Gastroesophageal sphincter (tissue), 4 donors: ENCODE measurements around the gene GOLPH3. TPM values are rescaled to one million over a fixed set of nuclear protein-coding genes. Genes with fewer than 3 reads are reported as not detected.
A peak's percentile ranks its signal among the peaks of the same experiment; 100 is the strongest.
"Not testable (repeated sequence)": the region's sequence is repeated elsewhere in the genome, so short reads cannot be mapped to it uniquely, and the experiment has no call there.

Source experiments
- ATAC-seq: fragments of 150-250 bp; one replicate; pipeline ENCODE4 v1.9.1; 2016; ENCODE audit warnings: mild to moderate bottlenecking, moderate library complexity
- H3K27ac ChIP-seq, 4 donors: fragments of 200-600 bp; sonication (generic) in 3 of 4; 1 replicate in 3 of 4; 2 replicates in 1 of 4; pipeline ENCODE4 v1.5.1; 2016 to 2019
- H3K27me3 ChIP-seq: fragments of 200-600 bp; sonication (generic); one replicate; pipeline ENCODE4 v1.5.1; 2019
- H3K36me3 ChIP-seq, 2 donors: fragments of 200-600 bp; sonication (generic); one replicate each; pipeline ENCODE4 v1.5.1; 2019; ENCODE audit warnings: control low read depth in 1 of 2
- H3K4me1 ChIP-seq, 3 donors: fragments of 200-600 bp; sonication (generic); 1 replicate in 2 of 3; 2 replicates in 1 of 3; pipeline ENCODE4 v1.5.1; 2016 to 2019; ENCODE audit warnings: control low read depth in 2 of 3
- H3K4me3 ChIP-seq, 2 donors: fragments of 200-600 bp; sonication (generic); one replicate each; pipeline ENCODE4 v1.5.1; 2019; ENCODE audit warnings: mild to moderate bottlenecking in 1 of 2, moderate library complexity in 1 of 2
- H3K9me3 ChIP-seq, 3 donors: fragments of 200-600 bp; sonication (generic); one replicate each; pipeline ENCODE4 v1.5.1; 2017 to 2019; ENCODE audit warnings: control low read depth in 2 of 3
- CTCF ChIP-seq, 4 experiments: fragments of 200-600 bp in 2 of 4; fragments of 450-650 bp in 2 of 4; sonication (generic) in 1 of 4; IDR thresholded peaks; one replicate each; pipeline ENCODE4 v1.5.1; 2017 to 2019; ENCODE audit warnings: antibody characterized with exemption in 4 of 4, mild to moderate bottlenecking in 2 of 4, moderate library complexity in 2 of 4
- EP300 ChIP-seq: sonication (generic); formaldehyde crosslinking; IDR thresholded peaks from one replicate; pipeline ENCODE4 v1.6.1; 2017; ENCODE audit warnings: antibody characterized with exemption, mild to moderate bottlenecking
- POLR2A ChIP-seq, 2 donors: fragments of 450-650 bp; IDR thresholded peaks; one replicate each; pipeline ENCODE4 v1.6.1; 2017; ENCODE audit warnings: antibody characterized with exemption in 2 of 2, mild to moderate bottlenecking in 2 of 2, moderate library complexity in 1 of 2
- POLR2AphosphoS5 ChIP-seq: sonication (generic); formaldehyde crosslinking; IDR thresholded peaks from one replicate; pipeline ENCODE4 v1.6.1; 2017; ENCODE audit warnings: antibody characterized with exemption
- WGBS, 2 donors: methylation state at CpG; one replicate each; pipeline ENCODE4 v1.1.5; 2018; ENCODE audit warnings: low coverage in 1 of 2; 5-methylcytosine and 5-hydroxymethylcytosine counted together
- total RNA-seq, 4 donors: library from RNA; depleted of rRNA; stranded (reverse); fragments of >200 nt; gene quantifications; one replicate each; pipeline ENCODE4 v1.1.0, GENCODE V29; 2016

GOLPH3 gene
- total RNA-seq: 100 to 1,000 TPM; 144 to 277 (median 203) TPM

- ATAC-seq: peak; percentile 95
- 0% methylated on average over 2 of the region's 85 CpGs; no CpG with 5 or more reads in 1 of the 2 donors for WGBS, 2 donors
- TF ChIP-seq CTCF (IDR thresholded peaks at IDR 0.05): peak in 3 of 4 experiments; percentile 26 to 43 (median 27)
- no peak for TF ChIP-seq EP300
- TF ChIP-seq POLR2A (IDR thresholded peaks at IDR 0.05): peak; percentile 91 to 95
- peak; percentile 94 for TF ChIP-seq POLR2AphosphoS5
Measured at GRCh38 chr5:32174011-32174870, at the start of gene GOLPH3. TSS of gene GOLPH3 (minus strand) at chr5:32174319. CDS start at chr5:32174034, 285 bp downstream.

GRCh38 chr5:32222723-32223470, 48.8 kb upstream of the GOLPH3 start:
- Histone ChIP-seq H3K4me3 (no peak overlapping the region), H3K9me3 (no peaks in the 10 kb centered on the region), H3K27me3 (no peaks in the 10 kb centered on the region), H3K36me3 (no peaks in the 10 kb centered on the region), H3K4me1 (peaks cover 15 to 63% (median 22%) of the 10 kb centered on the region in 3 donors), H3K27ac (peak overlapping the region; percentile 22 to 88 (median 86))
- WGBS, 2 donors: 63 to 80% methylated on average over 1 to 3 of the region's 5 CpGs
- TF ChIP-seq CTCF (IDR thresholded peaks at IDR 0.05) (no peak), EP300 (no peak), POLR2A (IDR thresholded peaks at IDR 0.05) (no peak), POLR2AphosphoS5 (no peak)
- ATAC-seq: no peak

More at GRCh38 chr5:32174011-32174870, at the start of gene GOLPH3:
- Histone ChIP-seq H3K27me3 (no peaks in the 10 kb centered on the region), H3K27ac (peak within 1 kb of the TSS; percentile 97 to 100 (median 100)), H3K9me3 (no peaks in the 10 kb centered on the region), H3K4me3 (peak within 1 kb of the TSS; percentile 79 to 99), H3K36me3 (peaks cover 0 to 24% of the 10 kb centered on the region in 2 donors), H3K4me1 (peaks cover 0 to 40% (median 11%) of the 10 kb centered on the region in 3 donors)

- H3K27ac ChIP-seq: peak overlapping the region; percentile 82 to 90 (median 84)
- H3K9me3 ChIP-seq: no peaks in the 10 kb centered on the region
- TF ChIP-seq EP300 (peak; percentile 46), POLR2AphosphoS5 (peak; percentile 88), CTCF (IDR thresholded peaks at IDR 0.05) (no peak)
- no peak overlapping the region for H3K4me3 ChIP-seq
- WGBS, 2 donors: 36 to 40% methylated on average over 8 to 12 of the region's 12 CpGs
- H3K27me3 ChIP-seq: no peaks in the 10 kb centered on the region
- peak; percentile 81 for ATAC-seq
- H3K36me3 ChIP-seq: no peaks in the 10 kb centered on the region
- H3K4me1 ChIP-seq: peaks cover 2 to 36% (median 8%) of the 10 kb centered on the region in 3 donors
Measured at GRCh38 chr5:32217886-32218396, 43.8 kb upstream of the GOLPH3 start.

GRCh38 chr5:32214344-32214743, 40.2 kb upstream of the GOLPH3 start:
- H3K36me3 ChIP-seq, ATAC-seq, H3K9me3 ChIP-seq, H3K27me3 ChIP-seq, H3K4me3 ChIP-seq, H3K27ac ChIP-seq: not testable (repeated sequence)
- WGBS, 2 donors: 91 to 100% methylated on average over 1 of the region's 1 CpG
- peaks cover 2 to 24% (median 5%) of the 10 kb centered on the region in 3 donors for H3K4me1 ChIP-seq

GRCh38 chr5:32210151-32210550, 36.0 kb upstream of the GOLPH3 start:
- Histone ChIP-seq H3K4me3 (no peak overlapping the region), H3K9me3 (no peaks in the 10 kb centered on the region), H3K36me3 (no peaks in the 10 kb centered on the region), H3K27ac (no peak overlapping the region), H3K27me3 (no peaks in the 10 kb centered on the region), H3K4me1 (peaks cover 0 to 15% (median 0%) of the 10 kb centered on the region in 3 donors)
- no peak for ATAC-seq
- TF ChIP-seq POLR2AphosphoS5: no peak
- no peak for TF ChIP-seq CTCF (IDR thresholded peaks at IDR 0.05)
- TF ChIP-seq POLR2A (IDR thresholded peaks at IDR 0.05): no peak
- TF ChIP-seq EP300: no peak
- 82% methylated on average over 3 of the region's 3 CpGs; no CpG with 5 or more reads in 1 of the 2 donors for WGBS, 2 donors

GRCh38 chr5:32208837-32209236, 34.7 kb upstream of the GOLPH3 start:
- H3K36me3 ChIP-seq, H3K9me3 ChIP-seq, H3K27ac ChIP-seq, H3K4me3 ChIP-seq, H3K27me3 ChIP-seq, ATAC-seq: not testable (repeated sequence)
- no CpG with 5 or more reads among the region's 31 CpGs for WGBS, 2 donors
- peaks cover 0 to 20% (median 2%) of the 10 kb centered on the region in 3 donors for H3K4me1 ChIP-seq
